NT2/D1 (cell line): Measurements from ENCODE around the gene PARD3.

Experiments
- SUZ12 ChIP-seq: IDR thresholded peaks from 2 replicates; pipeline ENCODE4 v1.6.1; 2011; ENCODE audit not compliant: insufficient read length, insufficient read depth; ENCODE audit errors: extremely low read depth
- YY1 ChIP-seq: IDR thresholded peaks from 2 replicates; pipeline ENCODE4 v1.6.1; 2011; ENCODE audit not compliant: insufficient read length, insufficient read depth
- ZNF274 ChIP-seq: IDR thresholded peaks from 2 replicates; pipeline ENCODE4 v1.6.1; 2011; ENCODE audit warnings: mild to moderate bottlenecking, low read depth, low read length

- TF ChIP-seq SUZ12 (no peak), YY1 (no peak), ZNF274 (no peak)
Observed at GRCh38 chr10:34761453-34761852, 53.6 kb downstream of the PARD3 start.
